Activated CD4-positive, alpha-beta memory T cell treated with anti-CD3 and anti-CD28 coated beads for 36 hours (primary cell): ENCODE results near the gene TUBB3. TPM values are rescaled to one million over a fixed set of nuclear protein-coding genes. Genes with fewer than 3 reads are reported as not detected.

Experiments
- CTCF ChIA-PET: fragments of 350-600 bp; sonication (Branson Sonifier 250); formaldehyde crosslinking; loops from one replicate; lab custom pipeline; 2021; ENCODE audit warnings: antibody characterized with exemption, inconsistent platforms; lab: Charles Lee
- POLR2A ChIA-PET: fragments of 350-600 bp; sonication (Branson Sonifier 250); formaldehyde crosslinking; loops from one replicate; lab custom pipeline; 2021; ENCODE audit warnings: antibody characterized with exemption; lab: Charles Lee
- DNase-seq: peaks from one replicate; pipeline ENCODE4 v3.0.0-alpha.2; 2020
- H3K27ac Mint-ChIP-seq: one replicate; pipeline ENCODE4 v1.8.0; 2021; ENCODE audit warnings: mixed read lengths
- H3K27me3 Mint-ChIP-seq: one replicate; pipeline ENCODE4 v1.8.0; 2021; ENCODE audit warnings: mixed read lengths
- H3K36me3 Mint-ChIP-seq: one replicate; pipeline ENCODE4 v1.8.0; 2021; ENCODE audit warnings: mixed read lengths
- H3K4me1 Mint-ChIP-seq: one replicate; pipeline ENCODE4 v1.8.0; 2021; ENCODE audit warnings: low read depth, mixed read lengths
- H3K4me3 Mint-ChIP-seq: one replicate; pipeline ENCODE4 v1.8.0; 2021; ENCODE audit warnings: mild to moderate bottlenecking, mixed read lengths
- H3K9me3 Mint-ChIP-seq: one replicate; pipeline ENCODE4 v1.8.0; 2021; ENCODE audit warnings: mixed read lengths
- intact Hi-C: fragments of 100-400 bp; cut with micrococcal nuclease; formaldehyde crosslinking; loops from one replicate; pipeline ENCODE4 v1.15.1; 2023
- total RNA-seq, 2 experiments: library from RNA; stranded (reverse); gene quantifications; one replicate each; pipeline ENCODE4 v1.2.3, GENCODE V29; 2021

Gene TUBB3
- total RNA-seq, 2 experiments from 2014 or later, result 0.99 to 1.4 TPM

GRCh38 chr16:89892055-89892630 lies 31.0 kb upstream of the TUBB3 start:
- H3K4me1 Mint-ChIP-seq, result peaks cover 9% of the 10 kb centered on the region
- DNase-seq, result no peak
- peaks cover 37% of the 10 kb centered on the region for H3K36me3 Mint-ChIP-seq
- ChIA-PET POLR2A (no interaction called here), CTCF (no interaction called here)
- H3K9me3 Mint-ChIP-seq, result no peaks in the 10 kb centered on the region
- no peak overlapping the region for H3K27ac Mint-ChIP-seq
- no peaks in the 10 kb centered on the region for H3K27me3 Mint-ChIP-seq
- intact Hi-C loops, result no loop called here
- H3K4me3 Mint-ChIP-seq, result no peak overlapping the region

GRCh38 chr16:89892635-89893034 lies 30.5 kb upstream of the TUBB3 start:
- H3K27me3 Mint-ChIP-seq, result no peaks in the 10 kb centered on the region
- H3K27ac Mint-ChIP-seq, result no peak overlapping the region
- H3K9me3 Mint-ChIP-seq, result no peaks in the 10 kb centered on the region
- H3K4me1 Mint-ChIP-seq, result peaks cover 9% of the 10 kb centered on the region
- DNase-seq, result no peak
- peaks cover 32% of the 10 kb centered on the region for H3K36me3 Mint-ChIP-seq
- ChIA-PET POLR2A (no interaction called here), CTCF (no interaction called here)
- intact Hi-C loops, result no loop called here
- no peak overlapping the region for H3K4me3 Mint-ChIP-seq

- H3K9me3 Mint-ChIP-seq, result no peaks in the 10 kb centered on the region
- no peaks in the 10 kb centered on the region for H3K27me3 Mint-ChIP-seq
- POLR2A ChIA-PET, result no interaction called here
- H3K27ac Mint-ChIP-seq, result no peak overlapping the region
- H3K4me3 Mint-ChIP-seq, result no peak overlapping the region
- no peak for DNase-seq
- intact Hi-C loops, result no loop called here
- H3K4me1 Mint-ChIP-seq, result peaks cover 9% of the 10 kb centered on the region
- peaks cover 32% of the 10 kb centered on the region for H3K36me3 Mint-ChIP-seq
- CTCF ChIA-PET, result interaction anchor here (1.3 kb wide), 1 partner anchor 16 kb away, joined by 3 read pairs; no protein-coding TSS in a partner anchor
Observed at GRCh38 chr16:89893642-89894548, 29.2 kb upstream of the TUBB3 start.

- H3K36me3 Mint-ChIP-seq, result peaks cover 38% of the 10 kb centered on the region
- no peak overlapping the region for H3K4me3 Mint-ChIP-seq
- H3K4me1 Mint-ChIP-seq, result peaks cover 7% of the 10 kb centered on the region
- DNase-seq, result no peak
- no peak overlapping the region for H3K27ac Mint-ChIP-seq
- ChIA-PET POLR2A (no interaction called here), CTCF (interaction anchor here (0.8 kb wide), 1 partner anchor 33 kb away, joined by 3 read pairs; no protein-coding TSS in a partner anchor)
- intact Hi-C loops, result no loop called here
- H3K27me3 Mint-ChIP-seq, result no peaks in the 10 kb centered on the region
- H3K9me3 Mint-ChIP-seq, result no peaks in the 10 kb centered on the region
Observed at GRCh38 chr16:89895482-89896250, 27.5 kb upstream of the TUBB3 start.

GRCh38 chr16:89897204-89897603 lies 25.9 kb upstream of the TUBB3 start:
- CTCF ChIA-PET, result interaction anchor here (1.2 kb wide), 1 partner anchor 13 kb away, joined by 4 read pairs; no protein-coding TSS in a partner anchor
- intact Hi-C loops, result no loop called here
- Mint-ChIP-seq H3K9me3 (no peaks in the 10 kb centered on the region), H3K4me3 (no peak overlapping the region), H3K27me3 (no peaks in the 10 kb centered on the region), H3K27ac (no peak overlapping the region), H3K36me3 (peaks cover 30% of the 10 kb centered on the region), H3K4me1 (peaks cover 3% of the 10 kb centered on the region)
- POLR2A ChIA-PET, result no interaction called here
- DNase-seq, result no peak

- DNase-seq, result no peak
- Mint-ChIP-seq H3K4me1 (peaks cover 3% of the 10 kb centered on the region), H3K9me3 (no peaks in the 10 kb centered on the region), H3K27me3 (no peaks in the 10 kb centered on the region), H3K4me3 (no peak overlapping the region), H3K36me3 (peaks cover 26% of the 10 kb centered on the region), H3K27ac (no peak overlapping the region)
- intact Hi-C loops, result no loop called here
- POLR2A ChIA-PET, result no interaction called here
- CTCF ChIA-PET, result interaction anchor here (1.0 kb wide), 1 partner anchor 12 kb away, joined by 5 read pairs; no protein-coding TSS in a partner anchor
Observed at GRCh38 chr16:89898201-89898967, 24.8 kb upstream of the TUBB3 start.

GRCh38 chr16:89899879-89900481 lies 23.2 kb upstream of the TUBB3 start:
- intact Hi-C loops, result no loop called here
- H3K4me1 Mint-ChIP-seq, result peaks cover 3% of the 10 kb centered on the region
- DNase-seq, result no peak
- no peak overlapping the region for H3K4me3 Mint-ChIP-seq
- ChIA-PET POLR2A (no interaction called here), CTCF (no interaction called here)
- no peaks in the 10 kb centered on the region for H3K27me3 Mint-ChIP-seq
- no peak overlapping the region for H3K27ac Mint-ChIP-seq
- no peaks in the 10 kb centered on the region for H3K9me3 Mint-ChIP-seq
- peaks cover 25% of the 10 kb centered on the region for H3K36me3 Mint-ChIP-seq

GRCh38 chr16:89900885-89901284 lies 22.3 kb upstream of the TUBB3 start:
- intact Hi-C loops, result no loop called here
- H3K4me1 Mint-ChIP-seq, result peaks cover 3% of the 10 kb centered on the region
- H3K27ac Mint-ChIP-seq, result no peak overlapping the region
- H3K9me3 Mint-ChIP-seq, result no peaks in the 10 kb centered on the region
- CTCF ChIA-PET, result no interaction called here
- POLR2A ChIA-PET, result no interaction called here
- no peaks in the 10 kb centered on the region for H3K27me3 Mint-ChIP-seq
- no peak for DNase-seq
- H3K36me3 Mint-ChIP-seq, result peaks cover 27% of the 10 kb centered on the region
- no peak overlapping the region for H3K4me3 Mint-ChIP-seq

- Mint-ChIP-seq H3K4me1 (peaks cover 3% of the 10 kb centered on the region), H3K36me3 (peaks cover 37% of the 10 kb centered on the region), H3K27me3 (no peaks in the 10 kb centered on the region), H3K27ac (no peak overlapping the region), H3K9me3 (no peaks in the 10 kb centered on the region), H3K4me3 (no peak overlapping the region)
- CTCF ChIA-PET, result no interaction called here
- POLR2A ChIA-PET, result no interaction called here
- no peak for DNase-seq
- intact Hi-C loops, result no loop called here
Observed at GRCh38 chr16:89902980-89903379, 20.2 kb upstream of the TUBB3 start.

GRCh38 chr16:89903908-89904515 lies 19.1 kb upstream of the TUBB3 start:
- ChIA-PET CTCF (interaction anchor here (1.1 kb wide), 1 partner anchor 204 kb away, joined by 3 read pairs; no protein-coding TSS in a partner anchor), POLR2A (no interaction called here)
- Mint-ChIP-seq H3K4me1 (peaks cover 3% of the 10 kb centered on the region), H3K27me3 (no peaks in the 10 kb centered on the region), H3K4me3 (no peak overlapping the region), H3K9me3 (no peaks in the 10 kb centered on the region), H3K36me3 (peaks cover 35% of the 10 kb centered on the region), H3K27ac (no peak overlapping the region)
- intact Hi-C loops, result no loop called here
- DNase-seq, result no peak
